GM03348 (cell line): ENCODE results near the gene PCYT1B.

Experiments used
- DNase-seq: peaks from one replicate; pipeline ENCODE4 v3.0.0; 2012; ENCODE audit warnings: low spot score

The PCYT1B gene

DNA sequence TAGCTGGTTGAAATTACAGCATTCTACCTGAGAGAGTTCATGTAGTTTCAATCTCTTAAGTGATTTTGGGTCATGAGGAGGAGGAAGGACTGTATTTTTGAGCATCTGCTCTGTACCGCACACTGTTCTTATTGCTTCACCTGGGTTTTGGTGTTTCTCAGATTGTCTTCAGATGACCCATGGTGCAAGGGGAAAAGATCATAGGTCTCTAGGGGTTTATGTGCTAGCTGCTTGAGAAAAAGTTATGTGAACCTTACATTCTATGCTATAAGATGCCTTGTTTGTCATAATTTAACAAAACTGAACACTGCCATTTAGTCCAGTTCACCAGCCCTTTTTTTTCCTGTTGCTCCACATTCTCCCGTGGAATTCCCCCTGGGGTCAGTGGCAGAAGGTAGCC is 121.7 kb downstream of the PCYT1B start:
- DNase-seq, result no peak

DNA sequence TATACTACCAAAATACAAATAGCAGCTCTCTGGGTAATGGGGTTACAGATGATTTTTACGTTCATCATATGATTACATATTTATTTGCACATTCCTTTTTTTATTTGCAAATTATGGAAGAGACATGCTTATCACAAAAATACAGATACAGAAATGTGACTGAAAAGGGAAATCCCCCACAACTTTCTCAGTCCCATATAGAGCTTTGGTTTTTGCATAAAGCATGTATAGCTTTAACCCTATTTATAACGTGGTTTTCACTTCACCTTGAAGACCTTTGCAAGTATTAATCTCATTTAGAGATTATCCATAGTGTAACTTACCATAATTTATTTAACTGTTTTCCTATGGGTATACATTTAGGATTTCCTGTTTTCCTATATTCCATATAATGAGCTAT is 126.7 kb downstream of the PCYT1B start:
- DNase-seq, result no peak

GRCh38 chrX:24515447-24515846 is 131.7 kb downstream of the PCYT1B start:
- DNase-seq, result no peak

- no peak for DNase-seq
Measured at GRCh38 chrX:24513416-24513815, 133.7 kb downstream of the PCYT1B start.

DNA sequence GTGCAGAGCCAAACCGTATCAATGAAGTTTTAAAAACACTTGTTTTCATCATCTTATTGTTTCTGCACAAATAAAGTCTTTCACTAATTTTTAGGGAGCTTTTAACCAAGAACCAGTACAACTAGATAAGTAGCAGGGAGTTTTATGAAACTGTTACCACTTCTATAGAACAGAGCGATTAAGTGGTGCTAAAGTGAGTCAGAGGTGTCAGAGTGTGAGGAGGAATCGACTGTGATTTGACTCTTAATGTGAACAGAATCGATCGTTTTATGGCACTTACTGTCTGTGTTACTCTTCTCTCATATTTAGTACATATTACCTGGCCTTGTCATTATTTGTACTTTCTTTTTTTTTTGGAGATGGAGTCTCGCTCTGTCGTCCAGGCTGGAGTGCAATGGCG is 138.8 kb downstream of the PCYT1B start:
- no peak for DNase-seq
